Measurements from ENCODE around the gene GRIN3B. TPM values are rescaled to one million over a fixed set of nuclear protein-coding genes. Genes with fewer than 3 reads are reported as not detected.

The GRIN3B gene
- total RNA-seq, 2 donors from 2014 or later: 2.0 TPM

GRCh38 chr19:1051791-1052190, 51.6 kb downstream of the GRIN3B start:
- no peak for TF ChIP-seq CTCF (conservative IDR thresholded peaks at IDR 0.05)
- Mint-ChIP-seq H3K36me3 (ENCODE audit: low read depth) (peaks cover 21% of the 10 kb centered on the region), H3K27me3 (ENCODE audit: insufficient read depth) (no peaks in the 10 kb centered on the region), H3K9me3 (no peaks in the 10 kb centered on the region), H3K4me3 (no peak overlapping the region), H3K4me1 (no peaks in the 10 kb centered on the region), H3K27ac (no peak overlapping the region)
- no peak for DNase-seq
- Histone ChIP-seq H3K4me1 (ENCODE audit: control insufficient read depth, insufficient read depth, low read length) (no peaks in the 10 kb centered on the region), H3K9ac (ENCODE audit: extremely low read depth, low read length, poor library complexity, severe bottlenecking) (no peak overlapping the region), H3K4me3 (ENCODE audit: low read length) (no peak overlapping the region), H3K27ac (ENCODE audit: low read depth, low read length) (no peak overlapping the region), H3K36me3 (ENCODE audit: control insufficient read depth, insufficient read depth, low read length) (peaks cover 18% of the 10 kb centered on the region), H3K27me3 (ENCODE audit: control insufficient read depth, insufficient read depth, low read length, poor library complexity, severe bottlenecking) (no peaks in the 10 kb centered on the region), H3K9me3 (ENCODE audit: control insufficient read depth, low read length) (peaks cover 5% of the 10 kb centered on the region)
- WGBS, 2 experiments (ENCODE audit: insufficient coverage in 1 of 2, insufficient read length in 1 of 2): 82 to 87% methylated on average over 13 to 17 of the region's 17 CpGs

GRCh38 chr19:1052349-1052975, 52.2 kb downstream of the GRIN3B start:
- Histone ChIP-seq H3K4me3 (ENCODE audit: low read length) (no peak overlapping the region), H3K27me3 (ENCODE audit: control insufficient read depth, insufficient read depth, low read length, poor library complexity, severe bottlenecking) (no peaks in the 10 kb centered on the region), H3K4me1 (ENCODE audit: control insufficient read depth, insufficient read depth, low read length) (no peaks in the 10 kb centered on the region), H3K9me3 (ENCODE audit: control insufficient read depth, low read length) (peaks cover 11% of the 10 kb centered on the region), H3K9ac (ENCODE audit: extremely low read depth, low read length, poor library complexity, severe bottlenecking) (no peak overlapping the region), H3K36me3 (ENCODE audit: control insufficient read depth, insufficient read depth, low read length) (peaks cover 23% of the 10 kb centered on the region), H3K27ac (ENCODE audit: low read depth, low read length) (no peak overlapping the region)
- Mint-ChIP-seq H3K27me3 (ENCODE audit: insufficient read depth) (no peaks in the 10 kb centered on the region), H3K4me3 (no peak overlapping the region), H3K4me1 (no peaks in the 10 kb centered on the region), H3K27ac (no peak overlapping the region), H3K36me3 (ENCODE audit: low read depth) (peaks cover 27% of the 10 kb centered on the region), H3K9me3 (no peaks in the 10 kb centered on the region)
- TF ChIP-seq CTCF (conservative IDR thresholded peaks at IDR 0.05): no peak
- WGBS, 2 experiments (ENCODE audit: insufficient coverage in 1 of 2, insufficient read length in 1 of 2): 90 to 100% methylated on average over 2 of the region's 5 CpGs
- no peak for DNase-seq

GRCh38 chr19:1053176-1054101, 53.2 kb downstream of the GRIN3B start:
- H3K4me1 ChIP-seq (ENCODE audit: control insufficient read depth, insufficient read depth, low read length): no peaks in the 10 kb centered on the region
- Mint-ChIP-seq H3K27ac (no peak overlapping the region), H3K4me1 (no peaks in the 10 kb centered on the region), H3K27me3 (ENCODE audit: insufficient read depth) (no peaks in the 10 kb centered on the region), H3K4me3 (no peak overlapping the region), H3K9me3 (no peaks in the 10 kb centered on the region), H3K36me3 (ENCODE audit: low read depth) (peaks cover 30% of the 10 kb centered on the region)
- H3K27ac ChIP-seq (ENCODE audit: low read depth, low read length): no peak overlapping the region
- H3K9ac ChIP-seq (ENCODE audit: extremely low read depth, low read length, poor library complexity, severe bottlenecking): no peak overlapping the region
- H3K4me3 ChIP-seq (ENCODE audit: low read length): no peak overlapping the region
- TF ChIP-seq CTCF (conservative IDR thresholded peaks at IDR 0.05): no peak
- H3K9me3 ChIP-seq (ENCODE audit: control insufficient read depth, low read length): peaks cover 18% of the 10 kb centered on the region
- no peak for DNase-seq
- peaks cover 32% of the 10 kb centered on the region for H3K36me3 ChIP-seq (ENCODE audit: control insufficient read depth, insufficient read depth, low read length)
- WGBS, 2 experiments (ENCODE audit: insufficient coverage in 1 of 2, insufficient read length in 1 of 2): 92 to 97% methylated on average over 26 to 31 of the region's 31 CpGs
- no peaks in the 10 kb centered on the region for H3K27me3 ChIP-seq (ENCODE audit: control insufficient read depth, insufficient read depth, low read length, poor library complexity, severe bottlenecking)

Data from endodermal cell (in vitro differentiated cells).